ENCODE results near the gene MYH11.
"Not testable (repeated sequence)": the region's sequence is repeated elsewhere in the genome, so short reads cannot be mapped to it uniquely, and the experiment has no call there.

GRCh38 chr16:15672127-15672513, 184.7 kb downstream of the MYH11 start:
- not testable (repeated sequence) for TF ChIP-seq FOXM1 (IDR thresholded peaks at IDR 0.05; ENCODE audit: low read depth, low read length); FOXK2 (IDR thresholded peaks at IDR 0.05); ZBTB33 (IDR thresholded peaks at IDR 0.05); DPF2 (IDR thresholded peaks at IDR 0.05); EP300 (IDR thresholded peaks at IDR 0.05; ENCODE audit: borderline replicate concordance in 1 of 2, control insufficient read depth in 1 of 2, low read depth in 2 of 2, low read length in 2 of 2); EED (IDR thresholded peaks at IDR 0.05; ENCODE audit: low read depth)
- TF ChIP-seq, protein P1, sequence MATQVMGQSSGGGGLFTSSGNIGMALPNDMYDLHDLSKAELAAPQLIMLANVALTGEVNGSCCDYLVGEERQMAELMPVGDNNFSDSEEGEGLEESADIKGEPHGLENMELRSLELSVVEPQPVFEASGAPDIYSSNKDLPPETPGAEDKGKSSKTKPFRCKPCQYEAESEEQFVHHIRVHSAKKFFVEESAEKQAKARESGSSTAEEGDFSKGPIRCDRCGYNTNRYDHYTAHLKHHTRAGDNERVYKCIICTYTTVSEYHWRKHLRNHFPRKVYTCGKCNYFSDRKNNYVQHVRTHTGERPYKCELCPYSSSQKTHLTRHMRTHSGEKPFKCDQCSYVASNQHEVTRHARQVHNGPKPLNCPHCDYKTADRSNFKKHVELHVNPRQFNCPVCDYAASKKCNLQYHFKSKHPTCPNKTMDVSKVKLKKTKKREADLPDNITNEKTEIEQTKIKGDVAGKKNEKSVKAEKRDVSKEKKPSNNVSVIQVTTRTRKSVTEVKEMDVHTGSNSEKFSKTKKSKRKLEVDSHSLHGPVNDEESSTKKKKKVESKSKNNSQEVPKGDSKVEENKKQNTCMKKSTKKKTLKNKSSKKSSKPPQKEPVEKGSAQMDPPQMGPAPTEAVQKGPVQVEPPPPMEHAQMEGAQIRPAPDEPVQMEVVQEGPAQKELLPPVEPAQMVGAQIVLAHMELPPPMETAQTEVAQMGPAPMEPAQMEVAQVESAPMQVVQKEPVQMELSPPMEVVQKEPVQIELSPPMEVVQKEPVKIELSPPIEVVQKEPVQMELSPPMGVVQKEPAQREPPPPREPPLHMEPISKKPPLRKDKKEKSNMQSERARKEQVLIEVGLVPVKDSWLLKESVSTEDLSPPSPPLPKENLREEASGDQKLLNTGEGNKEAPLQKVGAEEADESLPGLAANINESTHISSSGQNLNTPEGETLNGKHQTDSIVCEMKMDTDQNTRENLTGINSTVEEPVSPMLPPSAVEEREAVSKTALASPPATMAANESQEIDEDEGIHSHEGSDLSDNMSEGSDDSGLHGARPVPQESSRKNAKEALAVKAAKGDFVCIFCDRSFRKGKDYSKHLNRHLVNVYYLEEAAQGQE (IDR thresholded peaks at IDR 0.05; ENCODE audit: low read depth, low read length), result not testable (repeated sequence)
